ENCODE data around the gene ITPRID2.

Gene ITPRID2

GRCh38 chr2:181891258-181891965 is at the start of gene ITPRID2:
Gene ITPRID2, plus strand, starts transcription at chr2:181891730. Its CDS starts 337 bp downstream, at chr2:181892067.
- DNase-seq = peak; percentile 92

GRCh38 chr2:181844551-181845290 is 46.8 kb upstream of the ITPRID2 start:
- no peak for DNase-seq

- DNase-seq = no peak
These were observed 44.9 kb upstream of the ITPRID2 start for GRCh38 chr2:181846399-181847197.

GRCh38 chr2:181847198-181847556 is 44.4 kb upstream of the ITPRID2 start:
- DNase-seq = no peak

GRCh38 chr2:181847702-181848101 is 43.8 kb upstream of the ITPRID2 start:
- no peak for DNase-seq

GRCh38 chr2:181848261-181848886 is 43.2 kb upstream of the ITPRID2 start:
- DNase-seq = no peak

GRCh38 chr2:181849601-181850000 is 41.9 kb upstream of the ITPRID2 start:
- DNase-seq = no peak

GRCh38 chr2:181850936-181851560 is 40.5 kb upstream of the ITPRID2 start:
- DNase-seq = no peak

- no peak for DNase-seq
These were observed 39.8 kb upstream of the ITPRID2 start for GRCh38 chr2:181851726-181852125.

- DNase-seq = no peak
These were observed 37.8 kb upstream of the ITPRID2 start for GRCh38 chr2:181853696-181854095.

- DNase-seq = no peak
These were observed 34.0 kb upstream of the ITPRID2 start for GRCh38 chr2:181857483-181857882.

GRCh38 chr2:181858600-181858999 is 32.9 kb upstream of the ITPRID2 start:
- DNase-seq = no peak

GRCh38 chr2:181859123-181859522 is 32.4 kb upstream of the ITPRID2 start:
- DNase-seq = no peak

- no peak for DNase-seq
These were observed 31.7 kb upstream of the ITPRID2 start for GRCh38 chr2:181859803-181860202.

- DNase-seq = no peak
These were observed 30.2 kb upstream of the ITPRID2 start for GRCh38 chr2:181861379-181861778.

GRCh38 chr2:181862583-181863281 is 28.8 kb upstream of the ITPRID2 start:
- DNase-seq = no peak

GRCh38 chr2:181872178-181872577 is 19.4 kb upstream of the ITPRID2 start:
- no peak for DNase-seq

- DNase-seq = no peak
These were observed 14.9 kb upstream of the ITPRID2 start for GRCh38 chr2:181876614-181877063.

GRCh38 chr2:181877181-181877664 is 14.3 kb upstream of the ITPRID2 start:
- DNase-seq = no peak

GRCh38 chr2:181878448-181878847 is 13.1 kb upstream of the ITPRID2 start:
- DNase-seq = no peak

- no peak for DNase-seq
These were observed 12.2 kb upstream of the ITPRID2 start for GRCh38 chr2:181879295-181879694.
